Osteoblast (primary cell): Measurements from ENCODE around the gene JUND. TPM values are rescaled to one million over a fixed set of nuclear protein-coding genes. Genes with fewer than 3 reads are reported as not detected.
A peak's percentile ranks its signal among the peaks of the same experiment; 100 is the strongest.

Source experiments
- DNase-seq: peaks from one replicate; pipeline ENCODE4 v3.0.0; 2011; ENCODE audit warnings: low spot score, mixed read lengths; ENCODE audit not compliant: insufficient read length; ENCODE audit errors: missing footprints
- H2AFZ ChIP-seq: 2 replicates; pipeline ENCODE4 v1.6.0; 2011; ENCODE audit warnings: mild to moderate bottlenecking, low read length
- H3K27ac ChIP-seq: 2 replicates; pipeline ENCODE4 v1.5.1; 2011; ENCODE audit warnings: mild to moderate bottlenecking, low read depth, low read length, moderate library complexity
- H3K27me3 ChIP-seq: 2 replicates; pipeline ENCODE4 v1.6.0; 2012; ENCODE audit warnings: mild to moderate bottlenecking, control low read depth, inconsistent platforms, low read length, moderate library complexity; ENCODE audit not compliant: insufficient read depth
- H3K36me3 ChIP-seq: 2 replicates; pipeline ENCODE4 v1.5.1; 2011; ENCODE audit warnings: mild to moderate bottlenecking, low read length, control low read depth, moderate library complexity; ENCODE audit not compliant: insufficient read depth
- H3K4me1 ChIP-seq: 2 replicates; pipeline ENCODE4 v1.5.1; 2011; ENCODE audit warnings: mild to moderate bottlenecking, low read length, control low read depth, moderate library complexity; ENCODE audit not compliant: insufficient read depth
- H3K4me2 ChIP-seq: 2 replicates; pipeline ENCODE4 v1.6.0; 2011; ENCODE audit warnings: mild to moderate bottlenecking, low read length; ENCODE audit not compliant: insufficient read depth
- H3K4me3 ChIP-seq: fragments of 200-600 bp; sonication (generic); 3 replicates; pipeline ENCODE4 v1.5.1; 2012; ENCODE audit warnings: mild to moderate bottlenecking, low read length, inconsistent platforms; ENCODE audit not compliant: insufficient read depth
- H3K79me2 ChIP-seq: 2 replicates; pipeline ENCODE4 v1.6.0; 2012; ENCODE audit warnings: mild to moderate bottlenecking, low read length, control low read depth, inconsistent platforms; ENCODE audit not compliant: insufficient read depth
- H3K9me3 ChIP-seq: 2 replicates; pipeline ENCODE4 v1.5.1; 2011; ENCODE audit warnings: low read depth, low read length, control low read depth
- H4K20me1 ChIP-seq: 2 replicates; pipeline ENCODE4 v1.6.0; 2012; ENCODE audit warnings: mild to moderate bottlenecking, low read length, control low read depth; ENCODE audit not compliant: insufficient read depth
- CTCF ChIP-seq: IDR thresholded peaks from 2 replicates; pipeline ENCODE4 v1.5.1; 2011; ENCODE audit warnings: mild to moderate bottlenecking, low read depth, low read length, moderate library complexity; ENCODE audit errors: extremely low read depth
- total RNA-seq: library from RNA; depleted of rRNA; stranded (reverse); fragments of >200 nt; gene quantifications from 2 replicates; pipeline ENCODE4 v1.2.3, GENCODE V29; 2012

Gene JUND
- total RNA-seq, 1 donor = 170 TPM

GRCh38 chr19:18254546-18255503 lies 26.6 kb downstream of the JUND start:
- Histone ChIP-seq H3K79me2 (no peaks in the 10 kb centered on the region), H3K4me1 (peaks cover 7% of the 10 kb centered on the region), H3K27me3 (peaks cover 7% of the 10 kb centered on the region), H3K9me3 (no peaks in the 10 kb centered on the region), H4K20me1 (peaks cover 7% of the 10 kb centered on the region), H3K4me2 (no peak overlapping the region), H3K4me3 (no peak overlapping the region), H3K27ac (no peak overlapping the region), H2AFZ (no peak overlapping the region), H3K36me3 (no peaks in the 10 kb centered on the region)
- peak; percentile 72 for DNase-seq
- TF ChIP-seq CTCF = no peak

DNA sequence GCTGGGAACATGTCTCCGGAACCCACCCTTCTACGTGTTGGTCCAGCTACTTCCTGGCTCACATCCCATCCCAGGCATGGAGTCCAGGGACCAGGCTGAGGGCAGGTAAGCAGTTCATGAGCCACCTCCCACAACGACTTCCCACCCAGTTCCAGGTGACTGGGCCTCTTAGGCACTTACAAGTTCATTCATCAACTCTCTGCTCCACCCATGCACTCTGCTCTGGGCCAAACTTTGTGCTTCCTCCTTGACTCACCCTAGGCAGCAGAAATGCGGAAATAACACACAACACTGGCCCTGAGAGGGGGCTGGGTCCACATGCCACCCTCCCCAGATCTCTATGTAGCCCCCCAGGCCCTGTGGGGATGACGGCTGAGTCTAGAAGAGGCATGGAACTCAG lies 27.7 kb downstream of the JUND start:
- no peak overlapping the region for H3K4me3 ChIP-seq
- no peaks in the 10 kb centered on the region for H3K79me2 ChIP-seq
- H2AFZ ChIP-seq = no peak overlapping the region
- peaks cover 7% of the 10 kb centered on the region for H3K27me3 ChIP-seq
- peaks cover 4% of the 10 kb centered on the region for H4K20me1 ChIP-seq
- no peaks in the 10 kb centered on the region for H3K36me3 ChIP-seq
- H3K9me3 ChIP-seq = no peaks in the 10 kb centered on the region
- peaks cover 5% of the 10 kb centered on the region for H3K4me1 ChIP-seq
- H3K27ac ChIP-seq = no peak overlapping the region
- peak; percentile 92 for DNase-seq
- no peak overlapping the region for H3K4me2 ChIP-seq
- no peak for TF ChIP-seq CTCF

- H3K4me1 ChIP-seq = no peaks in the 10 kb centered on the region
- H3K79me2 ChIP-seq = no peaks in the 10 kb centered on the region
- peaks cover 4% of the 10 kb centered on the region for H4K20me1 ChIP-seq
- no peak overlapping the region for H3K27ac ChIP-seq
- no peak overlapping the region for H3K4me2 ChIP-seq
- peak; percentile 23 for DNase-seq
- H3K27me3 ChIP-seq = peaks cover 7% of the 10 kb centered on the region
- no peak overlapping the region for H2AFZ ChIP-seq
- TF ChIP-seq CTCF = no peak
- H3K9me3 ChIP-seq = no peaks in the 10 kb centered on the region
- no peak overlapping the region for H3K4me3 ChIP-seq
- no peaks in the 10 kb centered on the region for H3K36me3 ChIP-seq
These were observed 28.3 kb downstream of the JUND start for GRCh38 chr19:18253130-18253529.

GRCh38 chr19:18252370-18252717 lies 29.1 kb downstream of the JUND start:
- no peak overlapping the region for H3K27ac ChIP-seq
- no peak for TF ChIP-seq CTCF
- DNase-seq = no peak
- no peaks in the 10 kb centered on the region for H3K36me3 ChIP-seq
- H3K79me2 ChIP-seq = no peaks in the 10 kb centered on the region
- H3K4me2 ChIP-seq = no peak overlapping the region
- no peak overlapping the region for H3K4me3 ChIP-seq
- no peaks in the 10 kb centered on the region for H3K9me3 ChIP-seq
- H4K20me1 ChIP-seq = no peaks in the 10 kb centered on the region
- no peaks in the 10 kb centered on the region for H3K4me1 ChIP-seq
- H3K27me3 ChIP-seq = peaks cover 7% of the 10 kb centered on the region
- no peak overlapping the region for H2AFZ ChIP-seq
